GM19043 (cell line): ENCODE results near the gene TCF12.
"Not testable (repeated sequence)": the region's sequence is repeated elsewhere in the genome, so short reads cannot be mapped to it uniquely, and the experiment has no call there.

Source experiments
- ATAC-seq: cut with Tn5 transposase; IDR thresholded peaks from one replicate; pipeline ENCODE4 v1.9.1; 2021; ENCODE audit warnings: low read depth; ENCODE audit not compliant: unreplicated experiment

TCF12 gene

DNA sequence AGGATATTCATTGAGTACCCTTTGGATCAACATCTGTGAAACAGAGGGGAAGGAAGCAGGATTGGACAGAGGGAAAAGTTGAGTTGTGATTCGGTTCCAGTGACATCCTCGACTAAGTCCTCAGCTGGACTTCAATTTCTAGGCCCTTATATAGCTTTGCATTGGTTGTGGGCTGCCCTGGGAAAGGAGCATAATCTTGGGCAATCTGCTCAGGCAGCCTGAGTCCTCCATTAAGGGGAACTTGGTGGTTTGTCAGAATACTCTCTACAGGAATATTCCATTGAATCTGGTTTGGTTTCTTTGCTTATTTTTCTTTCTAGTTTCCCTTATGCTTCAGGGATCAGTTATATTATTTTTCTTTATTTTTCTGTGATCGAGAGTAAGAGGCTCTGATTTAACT, 94.1 kb downstream of the TCF12 start:
- no peak for ATAC-seq

DNA sequence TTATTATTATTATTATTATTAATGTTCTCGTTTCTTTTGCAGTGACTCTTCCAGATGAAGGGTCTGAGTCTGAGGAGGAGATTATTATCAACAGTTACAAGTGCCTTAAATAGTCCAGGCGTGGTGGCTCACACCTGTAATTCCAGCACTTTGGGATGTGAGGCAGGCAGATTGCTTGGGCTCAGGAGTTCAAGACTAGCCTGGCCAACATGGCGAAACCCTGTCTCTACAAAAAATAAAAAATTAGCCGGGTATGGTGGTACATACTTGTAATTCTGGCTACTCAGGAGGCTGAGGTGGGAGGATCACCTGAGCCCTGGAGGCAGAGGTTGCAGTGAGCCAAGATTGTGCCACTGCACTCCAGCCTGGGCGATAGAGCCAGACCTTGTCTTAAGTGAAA, 96.5 kb downstream of the TCF12 start:
- not testable (repeated sequence) for ATAC-seq

DNA sequence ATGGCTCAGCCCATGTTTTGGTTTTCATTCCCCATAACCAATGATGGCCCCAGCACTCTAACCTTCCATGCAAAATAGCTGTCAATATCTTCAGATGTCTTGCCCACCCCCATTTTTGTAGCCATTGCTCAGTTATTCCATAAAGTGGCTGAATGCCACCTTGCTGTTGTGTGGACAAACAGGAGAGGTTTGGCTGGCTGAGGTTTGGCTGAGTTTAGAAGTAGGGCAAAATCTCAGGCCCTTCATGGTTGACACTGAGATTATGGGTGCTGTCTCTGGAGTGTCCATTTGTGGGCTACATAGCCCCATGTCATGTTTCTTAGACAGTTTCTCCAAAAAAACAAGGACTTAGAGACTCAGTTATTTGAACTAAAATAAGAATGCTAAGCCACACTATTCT, 96.9 kb downstream of the TCF12 start:
- ATAC-seq: no peak

DNA sequence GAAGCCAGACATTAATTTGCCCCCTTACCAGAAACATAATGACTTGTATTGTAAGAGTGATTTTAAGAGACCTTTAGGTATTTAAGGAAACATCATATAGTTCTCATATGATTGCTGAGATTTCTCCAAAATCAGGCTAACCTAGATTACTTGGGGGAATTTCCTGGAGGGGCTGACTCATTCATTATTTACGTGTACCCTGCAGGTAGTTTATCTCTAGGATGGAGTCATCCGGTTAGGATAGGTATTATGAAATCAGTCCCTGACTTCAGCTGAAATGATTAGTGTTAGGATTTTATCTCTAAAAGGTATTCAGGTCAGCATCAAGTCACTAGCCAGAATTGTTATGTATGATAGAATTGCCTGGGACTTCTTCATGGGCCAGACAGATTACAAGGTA, 97.5 kb downstream of the TCF12 start:
- no peak for ATAC-seq

DNA sequence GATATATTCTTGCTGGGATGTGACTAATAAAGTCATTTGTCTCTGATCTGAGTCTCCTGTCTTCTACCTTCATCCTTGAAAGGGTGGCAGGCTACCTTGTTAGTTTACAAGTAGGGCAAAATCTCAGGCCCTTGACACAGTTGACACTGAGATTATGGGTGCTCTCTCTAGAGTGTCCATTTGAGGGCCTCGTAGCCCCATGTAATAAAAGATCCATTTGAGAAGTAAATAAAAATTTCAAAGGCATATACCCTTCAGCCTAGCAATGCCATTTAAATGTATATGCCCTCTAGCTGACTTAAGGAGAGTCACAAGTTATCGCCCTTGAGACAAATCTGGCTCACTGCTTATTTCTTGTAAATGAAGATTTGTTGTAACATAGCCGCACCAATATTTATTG, 98.6 kb downstream of the TCF12 start:
- ATAC-seq: no peak

DNA sequence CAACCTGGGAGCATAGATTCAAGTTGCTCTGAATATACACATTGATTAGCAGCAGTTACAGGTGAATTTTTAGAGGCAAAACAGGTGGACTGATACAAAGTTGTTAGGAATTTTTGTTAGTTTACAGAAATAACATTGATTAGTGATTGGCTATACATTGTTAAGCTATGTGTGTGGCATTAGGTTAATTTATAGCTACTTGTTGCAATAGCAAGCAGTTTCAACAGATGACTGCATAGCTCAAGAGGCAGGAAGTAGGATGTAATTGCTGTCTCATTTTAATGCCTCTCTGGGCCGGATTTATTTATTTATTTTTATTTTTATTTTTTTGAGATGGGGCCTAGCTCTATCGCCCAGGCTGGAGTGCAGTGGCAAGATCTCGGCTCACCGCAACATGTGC, 99.7 kb downstream of the TCF12 start:
- ATAC-seq: no peak

DNA sequence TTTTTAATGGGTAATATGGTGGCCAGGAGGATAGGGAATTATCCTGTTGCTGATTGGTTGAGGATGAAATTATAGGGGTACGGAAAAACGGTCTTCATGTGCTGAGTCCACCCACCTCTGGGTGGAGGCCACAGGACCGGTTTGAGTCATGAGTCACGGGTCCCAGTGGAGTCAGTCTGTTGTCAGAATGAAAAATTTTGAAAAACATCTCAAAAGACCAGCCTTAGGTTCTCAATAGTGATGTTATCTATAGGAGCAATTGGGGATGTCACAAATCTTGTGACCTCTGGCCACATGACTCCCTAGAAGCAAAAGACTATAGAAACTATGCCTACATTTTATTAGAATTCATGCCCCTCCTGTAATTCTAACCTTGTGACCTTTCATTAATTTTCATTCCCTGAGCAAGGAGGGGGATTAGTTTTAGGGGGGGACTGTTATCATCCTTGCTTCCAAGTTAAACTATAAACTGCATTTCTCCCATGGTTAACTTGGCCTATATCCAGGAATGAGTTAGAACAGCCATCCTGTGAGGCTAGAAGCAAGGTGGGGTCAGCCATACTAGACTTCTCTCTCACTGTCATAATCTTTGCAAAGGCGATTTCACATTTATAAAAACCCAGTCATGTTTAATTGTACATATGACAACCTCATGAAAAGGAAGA, 101.2 kb downstream of the TCF12 start:
- no peak for ATAC-seq

DNA sequence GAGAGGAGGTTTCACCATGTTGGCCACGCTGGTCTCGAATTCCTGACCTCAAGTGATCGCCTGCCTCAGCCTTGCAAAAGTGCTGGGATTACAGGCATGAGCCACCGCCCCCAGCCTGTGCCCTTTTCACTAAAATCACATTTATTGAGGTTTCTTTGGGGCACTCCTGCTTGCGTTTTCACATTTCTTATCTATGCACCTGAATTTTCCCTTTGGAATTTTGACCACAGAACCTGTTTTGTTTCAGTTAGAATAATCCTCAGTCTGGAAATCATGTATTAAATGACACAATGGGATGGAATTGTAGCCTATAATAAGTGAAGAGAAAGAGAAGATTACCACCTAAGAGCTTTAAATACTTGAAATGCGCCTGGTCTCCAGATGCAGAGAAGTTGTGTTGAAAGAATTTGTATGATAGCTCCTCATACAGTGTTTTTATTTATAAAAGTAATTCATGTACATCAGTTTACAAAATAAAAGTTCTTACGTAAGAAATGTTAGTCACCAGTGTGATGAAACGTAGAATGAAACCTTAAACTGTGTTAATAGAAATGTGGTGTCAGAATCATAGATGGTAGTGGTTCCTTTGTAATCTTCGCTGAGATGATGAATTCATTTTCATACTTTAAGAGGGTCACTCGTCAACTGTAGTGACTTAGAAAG, 107.0 kb downstream of the TCF12 start:
- no peak for ATAC-seq

DNA sequence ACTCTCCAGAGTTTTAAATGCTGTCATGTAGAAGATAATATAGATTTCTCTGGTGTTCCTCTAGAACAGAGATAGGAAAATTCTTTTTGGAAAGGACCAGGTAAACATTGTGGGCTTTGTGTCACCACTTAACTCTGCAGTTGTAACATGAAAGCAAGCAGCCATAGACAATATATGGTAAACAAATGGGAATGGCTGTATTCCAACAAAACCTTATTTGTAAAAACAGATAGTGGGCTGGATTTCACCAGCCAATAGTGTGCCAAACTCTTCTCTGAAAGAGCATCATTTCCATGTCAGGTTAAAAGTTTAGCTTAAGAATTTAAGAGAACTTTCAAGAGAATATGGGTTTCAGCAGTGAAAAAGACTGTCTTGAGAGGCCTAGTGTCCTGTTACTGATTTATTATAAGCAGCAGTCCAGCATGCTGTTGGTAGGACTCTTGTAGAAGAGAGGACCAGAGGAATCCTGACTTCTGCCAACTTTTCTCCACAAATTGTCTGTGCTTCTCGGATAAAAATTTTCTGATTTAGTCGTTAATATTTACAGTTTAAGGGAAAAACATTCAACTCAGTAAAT, 107.7 kb downstream of the TCF12 start:
- no peak for ATAC-seq

DNA sequence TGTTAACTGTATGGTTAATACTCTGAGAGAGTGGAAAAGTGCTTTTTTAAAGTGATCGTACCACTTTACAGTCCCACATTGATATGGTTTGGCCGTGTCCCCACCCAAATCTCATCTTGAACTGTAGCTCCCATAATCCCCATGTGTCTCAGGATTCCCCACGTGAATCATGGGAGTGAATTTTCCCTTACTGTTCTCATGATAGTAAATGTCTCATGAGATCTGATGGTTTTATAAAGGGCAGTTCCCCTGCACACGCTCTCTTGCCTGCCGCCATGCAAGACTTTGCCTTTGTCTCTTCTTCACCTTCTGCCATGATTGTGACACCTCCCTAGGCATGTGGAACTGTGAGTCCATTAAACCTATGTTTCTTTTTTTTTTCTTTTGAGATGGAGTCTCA, 109.2 kb downstream of the TCF12 start:
- no peak for ATAC-seq

DNA sequence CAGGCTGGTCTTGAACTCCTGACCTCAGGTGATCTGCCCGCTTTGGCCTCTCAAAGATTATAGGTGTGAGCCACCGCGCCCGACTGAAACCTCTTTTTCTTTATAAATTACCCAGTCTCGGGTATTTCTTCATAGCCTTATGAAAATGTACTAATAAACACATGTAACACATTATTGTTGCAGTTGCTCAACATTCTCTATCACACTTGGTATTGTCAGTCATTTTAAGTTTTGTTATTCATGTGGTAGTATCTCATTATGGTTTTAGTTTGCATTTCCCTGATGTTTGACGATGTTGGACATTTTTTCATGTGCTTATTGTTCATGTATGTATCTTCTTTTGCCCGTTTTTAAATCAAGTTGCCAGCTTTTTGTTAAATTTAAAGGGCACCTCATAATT, 109.7 kb downstream of the TCF12 start:
- no peak for ATAC-seq

DNA sequence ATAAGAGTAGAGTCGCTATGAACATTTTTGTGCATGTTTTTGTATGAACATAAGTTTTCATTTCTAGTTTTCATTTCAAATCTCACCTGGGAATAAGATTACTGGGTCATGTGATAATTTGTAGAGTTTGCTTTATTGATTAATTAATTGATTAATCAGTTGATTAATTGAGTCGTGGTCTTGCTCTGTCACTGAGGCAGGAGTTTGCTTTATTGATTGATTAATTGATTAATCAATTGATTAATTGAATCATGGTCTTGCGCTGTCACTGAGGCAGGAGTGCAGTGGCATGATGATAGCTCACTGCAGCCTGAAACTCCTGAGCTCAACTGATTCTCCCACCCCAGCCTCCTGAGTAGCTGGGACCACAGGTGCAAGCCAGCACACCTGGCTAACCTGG, 111.6 kb downstream of the TCF12 start:
- ATAC-seq: no peak

DNA sequence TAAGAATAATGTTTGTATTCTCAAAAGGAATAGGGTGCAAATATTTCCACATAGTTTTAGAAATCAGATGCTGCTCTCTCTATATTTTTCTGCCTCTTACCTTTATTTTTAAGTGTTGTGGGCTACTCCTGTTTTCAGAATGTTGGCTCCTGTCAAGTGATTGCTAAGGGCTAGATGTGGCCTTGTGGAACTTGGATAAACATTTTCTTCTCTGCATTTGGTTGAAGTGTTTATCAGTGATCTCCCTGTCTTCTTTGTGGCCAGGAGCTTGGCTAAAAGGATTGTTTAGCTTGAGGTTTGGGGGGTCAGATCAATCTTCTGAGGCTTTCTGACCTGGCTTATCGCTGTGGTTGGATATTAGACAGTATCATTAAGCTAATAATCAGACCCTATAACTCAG, 112.6 kb downstream of the TCF12 start:
- no peak for ATAC-seq

DNA sequence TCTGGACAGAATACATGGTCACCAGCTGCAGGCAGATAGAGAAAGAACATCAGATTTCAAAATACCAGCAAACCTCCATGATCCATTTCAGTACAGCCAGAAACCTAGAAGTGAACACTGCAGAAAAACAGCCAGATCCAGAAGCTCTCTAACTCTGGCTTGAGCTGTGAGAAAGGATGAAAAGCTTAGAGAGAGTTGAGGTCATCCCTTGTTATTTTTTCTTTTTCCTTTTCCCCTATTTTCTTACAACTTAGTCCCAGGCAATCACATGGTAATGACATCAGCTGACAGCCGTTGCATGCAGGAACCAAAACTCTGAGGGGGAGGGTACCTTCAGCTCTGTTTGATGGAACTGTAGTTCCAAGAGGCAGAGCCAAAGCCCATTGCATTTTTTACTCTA, 113.2 kb downstream of the TCF12 start:
- no peak for ATAC-seq

DNA sequence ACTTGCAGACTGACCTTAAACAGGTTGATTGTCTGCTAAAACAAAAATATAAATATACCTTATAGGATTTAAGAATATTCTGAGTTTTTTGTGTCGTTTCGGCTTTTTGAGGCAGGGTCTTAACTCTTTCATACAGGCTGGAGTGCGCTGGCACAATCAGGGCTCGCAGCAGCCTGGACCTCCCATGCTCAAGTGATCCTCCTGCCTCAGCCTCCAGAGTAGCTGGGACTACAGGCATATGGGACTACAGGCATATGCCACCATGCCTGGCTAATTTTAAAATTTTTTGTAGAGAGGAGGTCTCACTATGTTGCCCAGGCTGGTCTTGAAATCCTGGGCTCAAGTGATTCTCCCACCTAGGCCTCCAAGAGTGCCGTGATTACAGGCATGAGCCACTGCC, 113.9 kb downstream of the TCF12 start:
- ATAC-seq: no peak

DNA sequence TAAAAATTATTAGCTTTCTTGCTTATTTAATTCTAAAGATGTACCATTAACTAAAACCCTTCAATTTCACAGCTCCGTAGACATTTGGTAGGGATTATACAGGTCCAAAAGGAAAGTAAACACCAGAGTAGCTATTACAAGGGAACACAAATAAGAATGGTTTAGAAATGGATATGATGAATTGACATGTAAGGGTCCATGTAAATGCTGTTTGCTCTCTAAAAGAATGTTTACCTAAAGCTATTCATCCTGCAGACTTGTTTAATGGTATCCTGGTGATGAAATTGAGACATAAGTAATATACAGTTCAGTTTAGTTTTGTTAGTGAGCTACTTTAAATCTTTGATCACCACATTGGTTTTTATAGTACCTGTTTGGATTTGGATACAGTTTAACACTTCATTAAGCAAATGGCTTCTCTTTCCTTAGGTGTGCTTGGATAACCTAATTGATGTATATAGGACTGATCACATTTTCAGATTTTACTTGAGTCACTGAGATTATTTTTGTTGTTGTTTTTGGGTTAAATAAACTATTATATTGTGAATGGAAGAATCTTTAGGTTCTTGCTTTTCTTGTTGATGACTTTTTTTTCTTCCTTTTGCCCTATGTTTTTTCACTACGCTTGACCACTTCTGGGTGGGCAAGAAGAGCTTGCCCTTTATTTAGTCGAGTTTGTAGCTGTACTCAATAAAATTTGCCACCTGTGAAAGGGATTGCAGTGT, 115.4 kb downstream of the TCF12 start:
- no peak for ATAC-seq

DNA sequence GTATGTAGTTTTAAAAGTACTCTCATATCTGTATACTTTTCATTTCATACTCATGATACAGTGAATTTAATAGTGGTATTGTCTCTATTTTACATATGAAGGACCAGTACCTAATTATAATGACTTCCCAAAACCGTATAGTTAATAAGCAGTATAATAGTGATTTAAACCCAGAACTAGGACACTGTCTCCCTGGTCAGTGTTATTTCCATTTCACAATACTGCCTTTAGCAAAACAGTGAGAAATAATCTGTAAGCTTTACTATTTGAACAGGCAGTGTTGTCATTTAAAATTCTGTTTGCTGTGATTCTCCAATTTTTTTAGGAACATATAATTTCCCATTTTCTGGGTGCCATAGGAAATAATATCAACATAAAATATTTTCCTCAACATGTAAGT, 116.2 kb downstream of the TCF12 start:
- ATAC-seq: no peak

DNA sequence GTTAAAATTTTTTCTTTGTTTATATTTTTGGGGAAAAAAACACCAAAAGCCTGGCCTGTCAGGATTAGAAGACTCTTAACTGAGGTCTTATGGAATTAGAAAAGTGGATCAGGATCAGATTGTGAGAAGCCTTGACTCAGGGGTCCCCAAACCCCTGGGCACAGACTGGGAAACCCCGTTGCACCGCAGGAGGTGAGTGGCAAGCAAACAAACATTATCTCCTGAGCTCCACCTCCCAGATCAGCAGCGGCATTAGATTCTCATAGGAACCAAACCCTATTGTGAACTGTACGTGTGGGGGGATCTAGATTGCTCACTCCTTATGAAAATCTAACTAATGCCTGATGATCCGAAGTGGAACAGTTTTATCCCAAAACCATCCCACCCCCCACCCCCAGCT, 117.2 kb downstream of the TCF12 start:
- ATAC-seq: no peak

DNA sequence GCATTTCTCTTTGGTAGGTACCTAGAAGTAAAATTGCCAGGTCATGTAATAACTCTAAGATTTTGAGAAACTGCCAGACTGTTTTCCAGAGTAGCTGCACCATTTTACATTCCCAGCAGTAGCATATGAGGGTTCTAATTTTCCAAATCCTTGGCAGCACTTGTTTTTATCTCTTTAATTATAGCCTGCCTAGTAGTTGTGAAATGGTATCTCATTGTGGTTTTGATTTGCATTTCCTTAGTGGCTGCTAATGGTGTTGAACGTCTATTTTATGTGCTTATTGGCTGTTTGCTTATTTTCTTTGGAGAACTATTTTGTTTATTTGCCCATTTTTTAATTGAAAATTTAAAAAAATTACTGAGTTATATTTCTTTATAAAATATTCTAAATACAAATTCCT, 117.9 kb downstream of the TCF12 start:
- ATAC-seq: no peak

DNA sequence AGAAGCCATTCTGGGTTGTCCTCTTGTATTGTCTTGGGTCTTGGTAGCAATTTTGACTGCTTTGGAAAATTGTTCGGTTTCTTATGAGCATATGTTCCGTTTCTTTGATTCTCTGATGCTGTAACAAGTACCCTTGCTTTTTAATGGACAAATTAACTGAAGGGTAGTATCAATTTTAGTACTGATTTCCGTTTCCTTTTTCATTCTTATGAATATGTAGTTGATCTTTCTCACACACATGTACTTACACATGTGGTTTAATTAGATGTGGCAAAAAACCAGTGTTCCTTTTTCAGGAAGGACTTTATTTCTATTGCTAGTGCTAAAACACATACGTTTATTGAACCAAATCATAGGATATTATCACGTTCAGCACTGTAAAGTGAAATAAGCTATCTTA, 119.1 kb downstream of the TCF12 start:
- no peak for ATAC-seq

DNA sequence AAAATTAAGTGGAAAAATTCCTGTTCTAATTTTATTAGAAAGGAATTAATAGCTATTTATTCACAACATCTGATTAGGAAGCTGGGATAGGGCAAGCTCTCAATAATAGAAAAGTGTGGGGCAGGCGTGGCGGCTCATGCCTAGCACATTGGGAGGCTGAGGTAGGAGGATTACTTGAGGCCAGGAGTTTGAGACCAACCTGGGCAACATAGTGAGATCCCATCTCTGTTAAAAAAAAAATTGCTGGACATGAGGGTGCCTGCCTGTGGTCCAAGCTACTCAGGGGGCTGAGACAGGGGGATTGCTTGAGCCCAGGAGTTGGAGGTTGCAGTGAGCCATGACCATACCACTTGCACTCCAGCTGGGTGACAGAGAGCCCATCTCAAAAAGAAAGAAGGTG, 119.6 kb downstream of the TCF12 start:
- ATAC-seq: no peak

DNA sequence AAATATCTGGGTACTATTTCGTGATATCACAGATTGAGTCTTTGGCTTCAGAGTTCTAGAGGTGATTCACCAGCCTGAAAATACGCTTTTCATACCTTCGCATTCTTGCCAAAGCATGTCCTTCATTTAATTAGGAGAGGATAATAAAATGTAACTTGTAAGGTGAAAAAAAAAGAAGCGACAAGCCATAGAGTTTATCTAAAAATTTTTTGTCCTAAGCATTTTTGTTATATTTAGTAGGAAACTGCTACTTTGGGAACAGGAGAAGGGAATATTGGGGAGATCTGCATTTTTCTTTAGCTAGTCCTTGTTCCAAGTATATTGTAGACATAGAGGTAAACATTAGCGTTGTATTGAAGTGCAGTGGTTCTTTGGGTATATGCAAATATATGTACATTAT, 120.1 kb downstream of the TCF12 start:
- no peak for ATAC-seq
